HG03565 (cell line): Measurements from ENCODE around the gene VAPB.

Experiments
- ATAC-seq: cut with Tn5 transposase; IDR thresholded peaks from one replicate; pipeline ENCODE4 v1.9.1; 2021; ENCODE audit warnings: mild to moderate bottlenecking, moderate library complexity; ENCODE audit not compliant: unreplicated experiment

The VAPB gene

GRCh38 chr20:58377766-58378401 lies 11.1 kb upstream of the VAPB start:
- no peak for ATAC-seq

- no peak for ATAC-seq
These were observed 10.3 kb upstream of the VAPB start for GRCh38 chr20:58378704-58379103.

- no peak for ATAC-seq
These were observed 7.4 kb upstream of the VAPB start for GRCh38 chr20:58381627-58382026.

DNA sequence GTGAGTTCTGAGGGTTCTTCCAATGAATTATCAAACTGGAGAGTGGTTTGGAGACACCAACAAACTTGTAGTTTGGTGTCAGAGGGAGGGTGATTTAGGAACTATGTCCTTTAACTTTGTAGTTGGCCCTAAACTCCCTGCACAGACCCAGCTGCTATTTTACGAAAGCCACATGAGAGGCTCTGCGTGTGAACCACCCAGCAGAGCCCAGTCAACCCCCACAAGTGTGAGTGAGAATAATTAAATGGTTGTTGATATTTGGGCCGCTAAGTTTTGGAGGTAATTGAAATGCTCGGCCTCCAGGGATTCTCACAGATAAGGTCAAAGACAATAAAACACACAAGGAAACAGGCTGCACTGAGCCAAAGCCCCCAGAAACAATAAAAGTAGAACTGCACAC lies 6.9 kb upstream of the VAPB start:
- no peak for ATAC-seq

DNA sequence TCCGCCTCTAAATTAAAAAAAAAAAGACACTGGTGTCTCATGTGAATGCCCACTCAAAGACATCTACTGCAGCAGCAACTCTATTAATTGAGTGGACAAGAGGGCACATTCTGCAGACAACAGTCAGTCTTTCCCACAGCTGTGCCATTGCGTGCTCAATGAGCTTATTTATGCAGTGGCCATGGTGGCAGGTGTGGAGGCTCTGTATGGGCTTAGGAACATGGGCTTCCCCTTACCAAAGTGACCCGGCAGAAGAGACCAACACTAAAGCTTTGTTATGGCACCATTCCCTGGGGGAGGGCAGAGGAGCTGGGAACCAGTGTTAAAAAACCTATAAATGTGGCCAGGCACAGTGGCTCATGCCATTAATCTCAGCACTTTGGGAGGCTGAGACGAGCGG lies 4.2 kb upstream of the VAPB start:
- ATAC-seq: no peak

GRCh38 chr20:58388028-58388601 lies 914 bp upstream of the VAPB start:
- ATAC-seq: no peak

- peak; percentile 13 for ATAC-seq
These were observed 417 bp downstream of the VAPB start for GRCh38 chr20:58389324-58389967.

DNA sequence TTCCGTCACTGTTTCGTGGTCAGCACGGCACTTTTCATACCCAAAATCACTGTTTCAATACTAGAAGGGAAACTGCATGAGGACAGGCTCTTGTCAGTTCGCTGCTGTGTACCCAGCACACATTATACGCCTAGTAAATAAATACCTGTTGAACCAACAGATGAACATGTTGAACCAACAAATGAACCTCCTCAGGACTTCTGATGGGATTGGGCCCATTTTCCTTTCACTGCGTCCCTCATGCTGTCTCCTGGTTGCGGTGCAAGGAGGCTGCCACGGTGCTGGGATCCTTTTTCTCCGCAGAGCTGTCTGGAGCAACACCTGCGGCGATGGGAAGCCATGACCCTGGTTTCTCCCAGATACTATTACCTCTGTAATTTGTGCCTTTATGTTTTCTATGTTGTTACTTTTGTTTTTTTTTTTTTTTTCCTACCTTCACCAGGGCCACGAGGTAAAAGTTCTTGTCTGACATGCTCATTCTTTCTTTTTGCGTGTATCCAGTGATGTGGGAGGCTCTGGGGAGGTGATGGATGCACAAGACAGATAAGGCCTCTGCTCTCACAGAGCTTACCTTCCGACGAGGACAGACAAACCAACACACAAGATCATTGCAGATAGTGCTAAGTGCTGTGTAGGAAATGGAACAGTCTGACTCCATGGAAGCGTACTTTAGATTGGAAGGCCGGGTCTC lies 1.1 kb downstream of the VAPB start:
- no peak for ATAC-seq

DNA sequence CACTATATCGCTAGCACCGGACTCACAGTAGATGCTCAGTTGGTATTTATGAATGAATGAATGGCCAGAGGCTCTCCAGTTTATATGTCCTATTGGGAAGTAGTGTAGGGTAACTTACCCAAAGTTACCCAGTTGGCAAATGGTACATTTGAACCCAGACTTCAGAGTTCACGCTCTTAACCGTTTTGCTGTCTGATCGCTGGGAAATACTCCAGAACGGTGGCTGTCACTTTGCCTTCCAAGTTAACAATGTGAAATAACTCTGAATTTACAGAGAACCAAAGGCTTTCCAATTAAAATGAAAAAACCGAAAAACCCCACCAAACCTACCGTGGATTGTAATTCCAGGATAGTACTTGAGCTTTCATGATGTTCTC lies 1.6 kb downstream of the VAPB start:
- ATAC-seq: no peak

DNA sequence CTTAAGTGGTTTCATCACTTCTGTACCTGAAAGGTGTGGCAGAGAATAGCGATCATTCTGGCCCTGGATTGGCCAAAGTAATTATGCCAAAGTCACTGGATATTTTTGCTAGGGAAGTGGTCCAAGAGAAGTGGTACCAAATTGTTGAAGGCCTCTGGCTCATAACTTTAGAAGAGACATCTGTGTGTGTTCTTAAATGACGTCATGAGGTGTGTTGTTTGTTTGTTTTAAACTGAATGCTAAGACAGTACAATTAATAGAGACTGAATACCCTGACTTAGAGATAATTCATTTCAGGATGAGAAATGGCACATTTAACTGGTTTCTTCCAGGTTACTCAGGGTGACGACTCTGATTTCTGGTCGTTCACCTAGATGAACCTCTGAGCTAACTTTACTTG lies 3.3 kb downstream of the VAPB start:
- no peak for ATAC-seq

DNA sequence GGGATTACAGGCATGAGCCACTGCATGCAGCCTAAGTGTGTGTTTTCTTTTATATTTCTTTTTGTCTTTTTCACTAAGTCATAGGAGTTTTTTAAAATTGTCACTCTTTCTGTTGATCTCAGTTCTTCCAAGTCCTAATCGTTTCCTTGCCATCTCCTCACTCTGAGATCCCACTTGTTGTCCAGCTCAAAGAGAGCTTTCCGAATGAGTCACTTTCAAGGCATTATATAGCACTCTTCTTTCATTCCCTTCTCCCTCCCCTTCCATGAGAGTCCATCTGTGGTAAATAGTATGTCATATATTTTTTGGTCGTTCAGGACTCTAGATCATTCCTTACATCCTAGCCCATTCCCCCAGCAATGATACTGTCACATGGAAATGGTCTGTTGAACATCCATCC lies 4.3 kb downstream of the VAPB start:
- no peak for ATAC-seq

DNA sequence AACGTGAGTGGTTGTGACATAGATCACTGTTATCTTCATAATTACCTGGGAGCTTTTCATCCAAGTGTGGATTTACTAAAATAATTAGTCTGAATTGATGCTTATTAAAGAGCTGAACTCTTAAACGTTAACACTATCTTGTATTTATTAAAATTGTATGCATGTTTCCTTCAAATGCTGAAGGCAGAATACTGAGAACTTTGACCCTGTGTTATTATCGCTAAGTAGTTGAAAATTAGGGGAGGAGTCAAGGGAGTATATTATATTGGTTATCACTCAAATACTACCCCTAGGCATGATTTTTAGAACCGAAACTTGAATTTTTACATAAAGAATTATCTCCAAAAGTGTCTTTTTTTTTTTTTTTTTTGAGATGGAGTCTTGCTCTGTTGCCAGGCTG lies 5.8 kb downstream of the VAPB start:
- no peak for ATAC-seq

DNA sequence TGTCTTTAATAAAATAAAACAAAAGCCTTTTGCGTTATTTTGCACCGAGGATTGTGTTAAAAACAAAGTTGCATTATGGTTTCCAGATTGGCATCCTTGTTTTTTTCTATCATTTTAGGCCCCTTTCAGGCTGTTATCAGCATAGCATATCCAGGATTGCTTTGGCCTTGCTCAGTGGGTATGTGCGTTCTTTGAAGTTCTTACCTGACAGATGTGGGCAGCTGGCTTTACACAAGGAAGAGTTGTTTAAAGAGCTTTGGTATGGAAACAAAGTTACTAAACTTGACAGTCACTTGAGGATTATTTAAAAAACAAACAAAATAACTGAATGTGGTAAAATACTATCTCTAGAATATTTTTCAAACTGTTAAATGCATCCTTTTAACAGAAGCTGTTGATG lies 6.6 kb downstream of the VAPB start:
- no peak for ATAC-seq

DNA sequence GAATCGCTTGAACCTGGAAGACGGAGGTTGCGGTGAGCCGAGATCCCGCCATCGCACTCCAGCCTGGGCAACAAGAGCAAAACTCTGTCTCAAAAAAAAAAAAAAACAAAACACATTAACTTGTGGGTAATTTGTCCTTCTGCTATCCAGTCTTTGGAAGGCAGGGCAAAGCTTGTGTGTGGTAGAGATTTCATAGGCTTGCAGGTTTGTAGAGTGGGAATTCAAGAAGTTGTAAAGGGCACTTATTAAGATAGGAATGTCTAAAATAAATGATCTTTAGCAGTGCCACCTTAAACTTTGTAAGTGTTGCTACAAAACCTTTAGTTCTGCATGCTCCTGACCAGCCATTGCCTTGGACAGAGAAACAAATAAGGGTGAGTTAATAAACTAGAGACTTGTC lies 8.4 kb downstream of the VAPB start:
- ATAC-seq: no peak

DNA sequence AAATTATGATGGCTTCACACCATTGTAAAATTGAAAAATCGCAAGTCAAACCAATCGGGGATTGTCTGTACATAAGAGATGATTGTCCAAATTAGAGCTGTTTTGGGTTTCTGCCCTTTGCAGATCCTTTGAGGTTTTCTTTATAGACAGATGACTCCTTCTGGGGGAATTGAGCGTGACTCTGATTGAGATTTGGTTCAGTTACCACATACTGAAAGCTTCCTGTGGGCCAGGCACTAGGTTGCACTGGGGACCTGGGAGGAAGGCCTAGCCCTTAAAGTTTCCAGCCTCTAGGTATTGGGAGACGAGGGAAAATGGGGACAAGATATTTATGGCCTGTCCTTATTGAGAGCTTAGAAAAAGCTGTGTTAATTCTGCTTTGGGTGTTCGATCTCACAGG lies 9.2 kb downstream of the VAPB start:
- ATAC-seq: no peak

GRCh38 chr20:58399926-58400325 lies 10.9 kb downstream of the VAPB start:
- no peak for ATAC-seq

GRCh38 chr20:58401162-58401561 lies 12.1 kb downstream of the VAPB start:
- no peak for ATAC-seq

DNA sequence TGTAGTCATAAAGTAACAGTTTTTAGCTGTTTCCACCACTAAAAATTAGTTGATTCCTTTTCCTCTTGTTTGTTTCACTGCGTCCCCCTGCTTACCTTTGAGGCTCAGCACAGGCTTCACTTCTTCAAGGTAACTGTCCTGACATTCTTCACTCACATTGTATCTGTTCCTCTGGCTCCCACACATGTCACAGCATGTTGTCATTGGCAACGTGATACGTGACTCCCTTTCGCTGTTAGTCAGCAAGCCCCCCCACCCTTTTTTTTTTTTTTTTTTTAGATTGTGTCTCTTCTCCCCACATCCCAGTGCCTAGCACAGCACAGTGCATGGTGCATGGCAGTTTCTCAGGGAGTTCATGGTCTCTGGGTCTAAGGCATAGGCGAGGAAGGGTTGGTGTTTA lies 13.3 kb downstream of the VAPB start:
- ATAC-seq: no peak

GRCh38 chr20:58402827-58403226 lies 13.8 kb downstream of the VAPB start:
- no peak for ATAC-seq

DNA sequence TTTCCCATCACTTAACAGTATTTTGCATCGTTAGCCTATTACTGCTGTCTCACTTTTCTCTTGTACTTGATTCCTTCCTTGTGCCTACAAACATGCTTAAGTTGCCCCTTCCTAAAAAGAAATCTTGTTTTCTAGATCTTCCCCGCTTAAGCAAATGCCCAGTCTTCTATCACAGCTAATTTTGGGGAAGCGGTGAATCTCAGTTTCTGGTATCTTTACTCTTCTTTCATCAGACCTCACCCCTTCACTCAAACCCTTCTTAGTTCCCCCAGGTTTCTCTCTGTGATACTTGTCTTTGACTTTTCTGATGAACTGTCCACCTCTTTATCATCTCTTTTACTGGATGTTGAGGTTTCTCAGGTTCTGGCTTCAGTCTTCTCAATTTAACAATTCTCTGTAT lies 14.2 kb downstream of the VAPB start:
- ATAC-seq: no peak

- no peak for ATAC-seq
These were observed 16.7 kb downstream of the VAPB start for GRCh38 chr20:58405504-58406291.
